Mesenteric fat pad (tissue), 1 donor: ENCODE data around the gene CHMP2A. TPM values are rescaled to one million over a fixed set of nuclear protein-coding genes. Genes with fewer than 3 reads are reported as not detected.

Experiments used
- DNase-seq: peaks from one replicate; pipeline ENCODE4 v3.0.0-alpha.2; 2020; ENCODE audit warnings: low spot score
- total RNA-seq: library from RNA; stranded (reverse); fragmentation: NEBNext Ultra II Directional; extraction: Animal tissue kit (Norgen Biotek cat#: 25700); gene quantifications from one replicate; pipeline ENCODE4 v1.2.1, GENCODE V29; 2021
- donor health status: DM: yes; HTN: yes; CAD: no.

Gene CHMP2A
- total RNA-seq, 1 donor from 2014 or later = 116 TPM

- DNase-seq = no peak
Measured at GRCh38 chr19:58556622-58557220, 1.8 kb upstream of the CHMP2A start.

DNA sequence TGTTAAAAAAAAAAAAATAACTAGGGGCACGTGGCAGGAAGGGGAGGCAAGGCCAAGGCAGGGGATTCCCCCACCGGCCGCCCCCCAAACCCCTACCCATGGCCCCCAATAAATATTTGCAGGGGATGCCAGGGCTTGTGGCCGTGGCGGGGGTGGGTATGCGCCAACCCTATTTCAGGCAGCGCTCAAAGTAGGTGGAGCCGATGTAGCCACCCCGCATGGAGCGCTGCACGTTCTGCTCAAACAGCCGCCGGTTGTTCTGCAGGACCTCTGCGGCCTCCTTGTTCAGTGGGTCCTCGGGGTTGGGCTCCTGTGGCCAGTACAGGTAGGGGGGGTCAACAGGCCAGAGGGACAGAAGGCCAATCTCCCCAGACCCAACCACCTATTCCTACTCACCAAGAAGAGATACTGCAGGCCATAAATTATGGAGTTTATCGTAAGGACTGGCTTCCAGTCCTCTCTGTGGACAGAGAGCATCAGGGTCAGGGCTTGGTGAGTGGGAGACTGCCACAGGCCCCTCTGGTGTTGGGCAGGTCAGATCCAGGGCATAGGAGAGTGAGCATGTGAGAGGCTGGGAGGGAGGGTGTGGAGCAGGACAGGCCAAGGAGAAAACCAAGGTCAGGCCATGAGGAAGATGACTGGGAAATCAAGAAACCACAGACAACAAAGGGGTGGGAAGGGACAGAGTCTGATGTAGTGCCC, 1.2 kb upstream of the CHMP2A start:
- DNase-seq = no peak

- DNase-seq = no peak
Measured at GRCh38 chr19:58555369-58555885, 522 bp upstream of the CHMP2A start.

DNA sequence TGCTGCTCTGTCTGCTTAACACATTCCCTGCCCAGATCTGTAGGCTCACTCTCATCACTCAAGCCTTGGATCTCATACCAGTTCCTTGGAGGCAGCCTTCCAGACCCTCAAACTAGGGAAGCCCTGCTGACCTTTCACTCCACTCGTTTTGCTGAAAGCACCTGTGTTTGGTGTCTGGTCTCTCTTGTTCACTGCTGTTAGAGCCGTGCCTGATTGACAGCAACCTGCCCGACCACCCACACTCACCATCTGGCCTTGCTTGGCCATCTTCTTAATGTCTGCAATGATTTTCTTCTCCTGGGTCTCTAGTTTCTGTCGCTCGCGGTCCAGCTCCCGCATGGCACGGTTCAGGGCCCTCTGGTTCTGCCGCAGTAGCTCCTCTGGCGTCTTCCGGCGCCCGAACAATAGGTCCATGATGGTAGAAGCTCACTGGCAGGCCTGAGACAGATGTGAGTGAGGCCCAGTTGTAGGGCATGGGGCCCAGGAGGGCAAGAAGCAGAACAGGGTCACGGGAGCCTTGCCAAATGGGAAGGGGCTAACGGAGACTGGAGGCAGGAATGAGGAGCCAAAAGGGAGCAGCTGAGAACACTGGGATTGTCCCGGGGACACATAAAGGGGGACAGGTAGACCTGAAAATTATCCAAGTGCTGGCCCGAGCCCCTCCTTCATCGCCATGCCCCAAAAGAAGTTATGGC, 959 bp downstream of the CHMP2A start:
- no peak for DNase-seq

DNA sequence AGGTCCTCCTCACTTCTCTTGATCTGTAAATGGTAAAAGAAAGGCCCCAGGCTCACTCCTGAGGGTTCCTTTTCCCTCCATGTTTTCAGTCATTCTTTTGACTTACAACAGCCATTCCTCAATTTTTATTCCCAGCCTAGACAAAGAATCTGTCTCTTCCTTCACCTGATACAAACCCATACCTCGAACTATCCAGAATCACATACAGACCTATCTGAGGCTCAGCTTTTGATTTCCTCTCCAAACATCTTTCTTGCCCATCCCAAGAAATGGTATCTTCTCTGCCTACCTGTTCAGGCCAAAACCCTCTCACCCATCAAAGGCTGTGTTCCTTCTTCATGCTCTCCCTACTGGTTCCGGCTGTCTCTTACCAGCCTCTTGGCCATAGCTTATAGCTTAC, 2.2 kb downstream of the CHMP2A start:
- DNase-seq = no peak

- DNase-seq = no peak
Measured at GRCh38 chr19:58551577-58552471, 3.1 kb downstream of the CHMP2A start.

- DNase-seq = no peak
Measured at GRCh38 chr19:58551123-58551497, 3.8 kb downstream of the CHMP2A start.

DNA sequence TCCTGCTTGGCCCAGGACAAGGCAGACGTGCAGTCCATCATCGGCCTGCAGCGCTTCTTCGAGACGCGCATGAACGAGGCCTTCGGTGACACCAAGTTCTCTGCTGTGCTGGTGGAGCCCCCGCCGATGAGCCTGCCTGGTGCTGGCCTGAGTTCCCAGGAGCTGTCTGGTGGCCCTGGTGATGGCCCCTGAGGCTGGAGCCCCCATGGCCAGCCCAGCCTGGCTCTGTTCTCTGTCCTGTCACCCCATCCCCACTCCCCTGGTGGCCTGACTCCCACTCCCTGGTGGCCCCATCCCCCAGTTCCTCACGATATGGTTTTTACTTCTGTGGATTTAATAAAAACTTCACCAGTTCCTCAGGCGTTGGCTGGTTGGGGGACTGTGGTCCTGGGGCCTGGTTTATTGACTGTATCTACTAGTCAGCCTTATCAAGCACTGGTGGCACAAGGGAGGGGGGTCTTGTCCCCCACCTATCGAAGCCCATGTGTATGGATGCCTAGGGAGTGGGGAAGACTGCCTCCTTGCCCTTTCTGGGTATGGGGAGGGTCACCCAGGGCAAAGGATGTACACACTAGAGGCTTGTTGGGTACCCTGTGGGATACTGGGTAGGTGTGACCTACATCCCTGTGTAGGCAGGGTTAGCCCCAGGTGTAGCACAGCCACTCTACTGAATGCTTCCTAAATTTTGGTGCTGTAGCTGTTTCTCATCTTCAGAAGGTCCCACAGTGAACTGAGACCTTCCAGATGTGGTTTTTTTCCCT, 4.4 kb downstream of the CHMP2A start:
- no peak for DNase-seq

- DNase-seq = no peak
Measured at GRCh38 chr19:58549664-58550361, 5.1 kb downstream of the CHMP2A start.

GRCh38 chr19:58548859-58549663, 5.8 kb downstream of the CHMP2A start:
- no peak for DNase-seq

GRCh38 chr19:58547323-58548312, 7.3 kb downstream of the CHMP2A start:
- no peak for DNase-seq

DNA sequence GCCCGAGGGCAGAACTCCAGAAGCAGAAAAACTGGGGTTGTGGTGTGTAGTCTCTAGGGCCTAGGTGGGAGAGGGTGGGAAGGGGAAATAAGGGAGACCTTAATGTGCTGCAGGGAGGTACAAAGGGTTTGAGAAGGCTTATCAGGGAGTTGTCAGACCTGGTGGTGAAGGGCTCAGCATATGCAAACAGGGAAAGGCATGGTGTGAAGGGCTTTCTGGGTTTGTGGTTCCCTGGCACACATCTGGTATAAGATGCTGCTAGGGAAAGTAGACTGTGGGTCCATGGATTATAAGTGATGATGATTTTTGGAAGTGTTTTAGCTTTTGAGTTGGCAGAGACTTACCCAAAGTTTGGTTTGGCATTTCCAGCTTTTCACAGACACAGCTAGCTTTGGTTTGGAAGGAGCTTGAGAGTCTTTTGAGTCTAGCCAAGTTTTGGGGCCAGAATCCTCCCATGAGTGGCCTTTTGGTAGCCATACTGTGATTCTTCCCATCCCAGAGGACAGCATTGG, 8.8 kb downstream of the CHMP2A start:
- no peak for DNase-seq

DNA sequence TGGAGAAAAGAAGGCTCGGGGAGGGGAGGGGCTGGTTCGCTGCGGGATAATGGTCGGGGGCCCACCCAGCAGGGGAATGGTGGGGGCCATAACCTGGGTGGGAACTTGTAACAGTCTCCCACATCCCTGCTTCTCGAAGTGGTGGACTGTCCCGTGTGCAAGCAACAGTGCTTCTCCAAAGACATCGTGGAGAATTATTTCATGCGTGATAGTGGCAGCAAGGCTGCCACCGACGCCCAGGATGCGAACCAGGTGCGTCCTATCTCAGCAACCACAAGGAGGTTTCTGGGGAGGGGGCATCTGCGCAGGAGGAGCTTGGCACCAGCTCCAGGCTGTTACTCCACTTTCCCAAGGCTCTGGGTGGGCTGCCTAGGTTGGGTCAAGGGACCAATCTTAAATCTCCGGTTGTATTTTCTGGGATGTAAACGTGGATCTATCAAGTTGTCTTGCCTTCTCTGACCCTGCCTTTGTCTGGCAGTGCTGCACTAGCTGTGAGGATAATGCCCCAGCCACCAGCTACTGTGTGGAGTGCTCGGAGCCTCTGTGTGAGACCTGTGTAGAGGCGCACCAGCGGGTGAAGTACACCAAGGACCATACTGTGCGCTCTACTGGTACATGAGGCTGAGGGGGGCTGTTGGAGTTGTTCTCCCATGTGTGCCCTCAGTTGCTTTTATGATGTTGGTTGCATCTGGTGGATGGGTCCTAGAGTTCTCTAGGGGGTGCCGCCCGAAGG, 9.5 kb downstream of the CHMP2A start:
- DNase-seq = no peak

DNA sequence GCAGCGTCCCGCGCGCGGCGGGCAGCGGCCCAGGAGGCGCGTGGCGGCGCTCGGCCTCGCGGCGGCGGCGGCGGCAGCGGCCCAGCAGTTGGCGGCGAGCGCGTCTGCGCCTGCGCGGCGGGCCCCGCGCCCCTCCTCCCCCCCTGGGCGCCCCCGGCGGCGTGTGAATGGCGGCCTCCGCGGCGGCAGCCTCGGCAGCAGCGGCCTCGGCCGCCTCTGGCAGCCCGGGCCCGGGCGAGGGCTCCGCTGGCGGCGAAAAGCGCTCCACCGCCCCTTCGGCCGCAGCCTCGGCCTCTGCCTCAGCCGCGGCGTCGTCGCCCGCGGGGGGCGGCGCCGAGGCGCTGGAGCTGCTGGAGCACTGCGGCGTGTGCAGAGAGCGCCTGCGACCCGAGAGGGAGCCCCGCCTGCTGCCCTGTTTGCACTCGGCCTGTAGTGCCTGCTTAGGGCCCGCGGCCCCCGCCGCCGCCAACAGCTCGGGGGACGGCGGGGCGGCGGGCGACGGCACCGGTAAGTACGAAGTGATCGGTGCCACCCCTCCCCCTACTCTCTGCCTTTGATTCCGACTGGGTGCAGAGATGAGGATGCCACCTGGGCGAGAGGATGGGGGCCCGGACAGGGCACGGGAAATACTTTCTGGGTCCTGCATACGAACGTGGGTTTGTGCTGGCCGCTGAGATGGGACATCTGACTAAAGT, 10.2 kb downstream of the CHMP2A start:
- peak; percentile 93 for DNase-seq

DNA sequence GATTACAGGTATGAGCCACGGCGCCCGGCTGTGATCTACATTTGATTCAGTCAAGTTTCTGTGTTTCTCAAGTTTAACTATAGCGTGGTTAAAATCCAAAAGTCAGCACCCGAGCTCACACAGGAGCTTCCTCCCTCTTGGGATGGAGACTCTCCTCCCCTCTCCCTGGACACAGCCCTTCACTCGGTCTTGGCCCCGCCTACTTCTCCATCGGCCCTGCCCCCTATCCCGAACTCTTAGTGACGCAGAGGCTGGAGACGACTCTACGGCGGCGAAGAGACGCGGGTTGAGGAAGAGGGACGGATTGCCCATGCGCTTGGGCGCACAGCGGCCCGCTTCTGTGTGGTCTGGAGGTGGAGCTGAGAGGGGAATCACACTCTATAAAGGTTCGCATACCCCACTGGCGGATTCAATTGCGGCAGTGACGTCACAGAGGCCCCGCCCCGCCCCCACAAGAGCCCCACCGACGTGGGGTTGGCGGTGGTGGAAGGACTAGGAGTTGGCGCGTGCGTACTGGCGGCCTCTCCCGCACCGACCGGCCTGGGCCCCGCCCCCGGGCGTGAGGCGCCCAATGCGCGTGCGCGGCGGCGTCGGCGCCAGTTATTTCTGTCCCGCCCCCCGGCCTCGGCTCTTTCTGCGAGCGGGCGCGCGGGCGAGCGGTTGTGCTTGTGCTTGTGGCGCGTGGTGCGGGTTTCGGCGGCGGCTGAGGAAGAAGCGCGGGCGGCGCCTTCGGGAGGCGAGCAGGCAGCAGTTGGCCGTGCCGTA, 10.9 kb downstream of the CHMP2A start, which contains the start of gene TRIM28:
TRIM28 (plus strand) TSS at position 239 of the 765 bp plus-strand sequence. CDS start 694 bp downstream, outside the sequence.
- DNase-seq = peak; percentile 100
